ENCODE results near the gene MRPS18A. TPM values are rescaled to one million over a fixed set of nuclear protein-coding genes. Genes with fewer than 3 reads are reported as not detected.

MRPS18A gene
- total RNA-seq, 4 donors from 2014 or later, result 23.1 to 87.4 (median 36.4) TPM

- intact Hi-C loops (cut with DNase I; ENCODE audit: low total_unique reads), result no loop called here
- no peak for DNase-seq
- no peak overlapping the region for H3K27ac ChIP-seq
- peaks cover 0 to 4% of the 10 kb centered on the region in 2 donors for H3K4me1 ChIP-seq
- no peaks in the 10 kb centered on the region for H3K9me3 ChIP-seq
- H3K36me3 ChIP-seq, result no peaks in the 10 kb centered on the region
- TF ChIP-seq POLR2A (IDR thresholded peaks at IDR 0.05), result no peak
- no peak for TF ChIP-seq CTCF (IDR thresholded peaks at IDR 0.05)
- H3K4me3 ChIP-seq, result no peak overlapping the region
- H3K27me3 ChIP-seq, result no peaks in the 10 kb centered on the region
Observed at GRCh38 chr6:43680308-43681200, 7.0 kb downstream of the MRPS18A start.

- no peaks in the 10 kb centered on the region for H3K27me3 ChIP-seq
- TF ChIP-seq POLR2A (IDR thresholded peaks at IDR 0.05) (no peak), CTCF (IDR thresholded peaks at IDR 0.05) (no peak)
- no peak overlapping the region for H3K27ac ChIP-seq
- H3K36me3 ChIP-seq, result no peaks in the 10 kb centered on the region
- no peak overlapping the region for H3K4me3 ChIP-seq
- H3K9me3 ChIP-seq, result no peaks in the 10 kb centered on the region
- H3K4me1 ChIP-seq, result peaks cover 0 to 4% of the 10 kb centered on the region in 2 donors
- DNase-seq, result no peak
- intact Hi-C loops (cut with DNase I; ENCODE audit: low total_unique reads), result no loop called here
Observed at GRCh38 chr6:43679057-43679456, 8.5 kb downstream of the MRPS18A start.

- DNase-seq, result no peak
- no peak for TF ChIP-seq CTCF (IDR thresholded peaks at IDR 0.05)
- no peak for TF ChIP-seq POLR2A (IDR thresholded peaks at IDR 0.05)
- Histone ChIP-seq H3K27ac (no peak overlapping the region), H3K9me3 (no peaks in the 10 kb centered on the region), H3K27me3 (no peaks in the 10 kb centered on the region), H3K4me3 (no peak overlapping the region), H3K4me1 (peaks cover 0 to 4% of the 10 kb centered on the region in 2 donors), H3K36me3 (no peaks in the 10 kb centered on the region)
- intact Hi-C loops (cut with DNase I; ENCODE audit: low total_unique reads), result no loop called here
Observed at GRCh38 chr6:43678341-43678740, 9.2 kb downstream of the MRPS18A start.

GRCh38 chr6:43677759-43678158 is 9.8 kb downstream of the MRPS18A start:
- TF ChIP-seq POLR2A (IDR thresholded peaks at IDR 0.05) (no peak), CTCF (IDR thresholded peaks at IDR 0.05) (no peak)
- no peaks in the 10 kb centered on the region for H3K9me3 ChIP-seq
- DNase-seq, result no peak
- intact Hi-C loops (cut with DNase I; ENCODE audit: low total_unique reads), result no loop called here
- peaks cover 0 to 4% of the 10 kb centered on the region in 2 donors for H3K4me1 ChIP-seq
- H3K36me3 ChIP-seq, result no peaks in the 10 kb centered on the region
- no peak overlapping the region for H3K4me3 ChIP-seq
- no peaks in the 10 kb centered on the region for H3K27me3 ChIP-seq
- H3K27ac ChIP-seq, result no peak overlapping the region

- no peaks in the 10 kb centered on the region for H3K9me3 ChIP-seq
- no peaks in the 10 kb centered on the region for H3K36me3 ChIP-seq
- DNase-seq, result no peak
- H3K4me3 ChIP-seq, result no peak overlapping the region
- H3K27me3 ChIP-seq, result no peaks in the 10 kb centered on the region
- H3K27ac ChIP-seq, result no peak overlapping the region
- peaks cover 0 to 11% of the 10 kb centered on the region in 2 donors for H3K4me1 ChIP-seq
- no peak for TF ChIP-seq CTCF (IDR thresholded peaks at IDR 0.05)
- intact Hi-C loops (cut with DNase I; ENCODE audit: low total_unique reads), result no loop called here
Observed at GRCh38 chr6:43676962-43677606, 10.5 kb downstream of the MRPS18A start.
